Spleen (tissue), 11 donors: Measurements from ENCODE around the gene LACRT. TPM values are rescaled to one million over a fixed set of nuclear protein-coding genes. Genes with fewer than 3 reads are reported as not detected.

ENCODE experiments used
- DNase-seq: peaks from one replicate; pipeline ENCODE4 v3.0.0-alpha.2; 2020
- H3K27ac ChIP-seq, 8 donors: fragments of 200-600 bp; sonication (generic) in 7 of 8; 1 replicate in 4 of 8; 2 replicates in 4 of 8; pipeline versions ENCODE4 v1.5.0 to v1.8.0; 2016 to 2021; ENCODE audit warnings: inconsistent platforms in 4 of 8, mild to moderate bottlenecking in 4 of 8, moderate library complexity in 1 of 8
- H3K27me3 ChIP-seq, 7 donors: fragments of 200-600 bp; sonication (generic) in 6 of 7; replicated peaks in 1 of 7; 1 replicate in 4 of 7; 2 replicates in 3 of 7; pipeline versions ENCODE4 v1.5.0 to v1.8.0; 2016 to 2021; ENCODE audit warnings: inconsistent platforms in 3 of 7, mild to moderate bottlenecking in 1 of 7
- H3K36me3 ChIP-seq, 6 donors: fragments of 200-600 bp; sonication (generic) in 5 of 6; 1 replicate in 4 of 6; 2 replicates in 2 of 6; pipeline versions ENCODE4 v1.5.0 to v1.8.0; 2016 to 2021; ENCODE audit warnings: inconsistent platforms in 2 of 6
- H3K4me1 ChIP-seq, 6 donors: fragments of 200-600 bp; sonication (generic) in 5 of 6; 1 replicate in 3 of 6; 2 replicates in 3 of 6; pipeline versions ENCODE4 v1.5.0 to v1.8.0; 2016 to 2021; ENCODE audit warnings: inconsistent platforms in 3 of 6
- H3K4me3 ChIP-seq, 8 donors: fragments of 200-600 bp; sonication (generic) in 7 of 8; 1 replicate in 4 of 8; 2 replicates in 4 of 8; pipeline versions ENCODE4 v1.5.0 to v1.8.0; 2016 to 2021; ENCODE audit warnings: inconsistent platforms in 4 of 8, mild to moderate bottlenecking in 4 of 8, moderate library complexity in 2 of 8
- H3K9me3 ChIP-seq, 8 donors: fragments of 200-600 bp; sonication (generic) in 7 of 8; 1 replicate in 4 of 8; 2 replicates in 4 of 8; pipeline versions ENCODE4 v1.5.0 to v1.8.0; 2016 to 2021; ENCODE audit warnings: inconsistent platforms in 4 of 8
- CTCF ChIP-seq, 11 experiments: fragments of 200-600 bp in 7 of 11; fragments of 450-650 bp in 4 of 11; sonication (generic) in 4 of 11; IDR thresholded peaks in 8 of 11; conservative IDR thresholded peaks in 3 of 11; 1 replicate in 7 of 11; 2 replicates in 4 of 11; pipeline versions ENCODE4 v1.4.0 to v1.8.0; 2016 to 2021; ENCODE audit warnings: antibody characterized with exemption in 11 of 11, inconsistent platforms in 4 of 11, mild to moderate bottlenecking in 1 of 11
- POLR2A ChIP-seq, 3 donors: fragments of 450-650 bp; IDR thresholded peaks; one replicate each; pipeline ENCODE4 v1.5.1; 2017; ENCODE audit warnings: antibody characterized with exemption in 3 of 3, mild to moderate bottlenecking in 1 of 3
- POLR2AphosphoS5 ChIP-seq, 3 donors: sonication (generic); formaldehyde crosslinking; IDR thresholded peaks; one replicate each; pipeline ENCODE4 v1.5.1; 2017; ENCODE audit warnings: antibody characterized with exemption in 3 of 3
- WGBS, 5 donors: extraction: QIAGEN DNeasy Blood & Tissue Kit in 3 of 5; methylation state at CpG; one replicate each; pipeline versions ENCODE4 v1.1.5 to v1.1.7; 2013 to 2018; 5-methylcytosine and 5-hydroxymethylcytosine counted together
- intact Hi-C: fragments of 100-400 bp; cut with DNase I; formaldehyde crosslinking; loops from one replicate; pipeline ENCODE4 v1.15.0; 2023; ENCODE audit warnings: low total_unique reads
- polyA plus RNA-seq, 3 donors: library from polyadenylated mRNA; stranded (reverse); fragments of 200-250 nt; gene quantifications; one replicate each; pipeline ENCODE4 v1.2.1, GENCODE V29; 2013
- total RNA-seq, 7 donors: library from RNA; depleted of rRNA in 3 of 7; stranded (reverse); fragments of >200 nt in 3 of 7; fragmentation: NEBNext Ultra II Directional in 4 of 7; extraction: Animal tissue kit (Norgen Biotek cat#: 25700) in 4 of 7; gene quantifications; one replicate each; pipeline versions ENCODE4 v1.1.0 to v1.2.1, GENCODE V29; 2016 to 2021
- donor health status: healthy with polysubstance abuse.
- donor health status: DM: no; HTN: no; CAD: no; lungs with moderate emphysema.
- donor health status: DM: no; HTN: no; CAD: no.
- donor health status: Bipolar disorder and iron deficiency.
- donor health status: healthy.
- donor health status: DM: no; HTN: no; CAD: no.
- donor health status: DM: yes; HTN: yes; CAD: no.

LACRT gene
- total and polyA plus RNA-seq, 10 donors, result not detected

- Histone ChIP-seq H3K36me3 (no peaks in the 10 kb centered on the region), H3K27ac (no peak overlapping the region), H3K9me3 (no peaks in the 10 kb centered on the region), H3K4me1 (no peaks in the 10 kb centered on the region), H3K4me3 (no peak overlapping the region), H3K27me3 (peaks cover 0 to under 1% (median 0%) of the 10 kb centered on the region in 7 donors)
- intact Hi-C loops, result no loop called here
- 78 to 84% (median 81%) methylated on average over 3 of the region's 3 CpGs for WGBS, 5 donors
- DNase-seq, result no peak
- TF ChIP-seq POLR2AphosphoS5 (IDR thresholded peaks at IDR 0.05) (no peak), CTCF (IDR thresholded peaks at IDR 0.05 in 8 of 11, conservative IDR thresholded peaks at IDR 0.05 in 3 of 11) (no peak), POLR2A (IDR thresholded peaks at IDR 0.05) (no peak)
Observed at GRCh38 chr12:54663603-54664002, 28.9 kb upstream of the LACRT start.

GRCh38 chr12:54662026-54662425 lies 27.3 kb upstream of the LACRT start:
- Histone ChIP-seq H3K27ac (no peak overlapping the region), H3K9me3 (no peaks in the 10 kb centered on the region), H3K4me1 (no peaks in the 10 kb centered on the region), H3K4me3 (no peak overlapping the region), H3K36me3 (no peaks in the 10 kb centered on the region), H3K27me3 (peaks cover 0 to 11% (median 0%) of the 10 kb centered on the region in 7 donors)
- TF ChIP-seq POLR2A (IDR thresholded peaks at IDR 0.05) (no peak), POLR2AphosphoS5 (IDR thresholded peaks at IDR 0.05) (no peak), CTCF (IDR thresholded peaks at IDR 0.05 in 8 of 11, conservative IDR thresholded peaks at IDR 0.05 in 3 of 11) (no peak)
- intact Hi-C loops, result no loop called here
- DNase-seq, result no peak
- WGBS, 5 donors, result 42 to 58% (median 45%) methylated on average over 3 of the region's 3 CpGs

- Histone ChIP-seq H3K27me3 (peaks cover 0 to 11% (median 0%) of the 10 kb centered on the region in 7 donors), H3K9me3 (no peaks in the 10 kb centered on the region), H3K27ac (no peak overlapping the region), H3K4me3 (no peak overlapping the region), H3K36me3 (no peaks in the 10 kb centered on the region), H3K4me1 (no peaks in the 10 kb centered on the region)
- intact Hi-C loops, result no loop called here
- 22 to 78% (median 52%) methylated on average over 2 of the region's 2 CpGs for WGBS, 5 donors
- no peak for DNase-seq
- TF ChIP-seq POLR2AphosphoS5 (IDR thresholded peaks at IDR 0.05) (no peak), CTCF (IDR thresholded peaks at IDR 0.05 in 8 of 11, conservative IDR thresholded peaks at IDR 0.05 in 3 of 11) (no peak), POLR2A (IDR thresholded peaks at IDR 0.05) (no peak)
Observed at GRCh38 chr12:54661048-54661447, 26.4 kb upstream of the LACRT start.

GRCh38 chr12:54660320-54660962 lies 25.7 kb upstream of the LACRT start:
- H3K4me1 ChIP-seq, result no peaks in the 10 kb centered on the region
- H3K4me3 ChIP-seq, result no peak overlapping the region
- TF ChIP-seq CTCF (IDR thresholded peaks at IDR 0.05 in 8 of 11, conservative IDR thresholded peaks at IDR 0.05 in 3 of 11) (no peak), POLR2AphosphoS5 (IDR thresholded peaks at IDR 0.05) (no peak), POLR2A (IDR thresholded peaks at IDR 0.05) (no peak)
- H3K9me3 ChIP-seq, result no peaks in the 10 kb centered on the region
- DNase-seq, result no peak
- H3K27ac ChIP-seq, result no peak overlapping the region
- peaks cover 0 to 11% (median 0%) of the 10 kb centered on the region in 7 donors for H3K27me3 ChIP-seq
- 79 to 93% (median 91%) methylated on average over 10 of the region's 10 CpGs for WGBS, 5 donors
- H3K36me3 ChIP-seq, result no peaks in the 10 kb centered on the region
- intact Hi-C loops, result no loop called here
